CD4-positive, CD25-positive, alpha-beta regulatory T cell (primary cell): ENCODE data around the gene HPCAL4. TPM values are rescaled to one million over a fixed set of nuclear protein-coding genes. Genes with fewer than 3 reads are reported as not detected.
A peak's percentile ranks its signal among the peaks of the same experiment; 100 is the strongest.

ENCODE experiments used
- ATAC-seq, 2 donors: fragments of 150-1000 bp; cut with Tn5 transposase; one replicate each; pipeline ENCODE4 v1.10.0; 2021; ENCODE audit warnings: low read depth in 2 of 2, moderate number of reproducible peaks in 2 of 2, moderate library complexity in 1 of 2
- DNase-seq, 3 donors: peaks; one replicate each; pipeline versions ENCODE4 v3.0.0 to v3.0.0-alpha.2; 2012 to 2022; ENCODE audit warnings: mixed read lengths in 1 of 3
- H3K27ac ChIP-seq: one replicate; pipeline ENCODE4 v1.7.0; 2013; ENCODE audit warnings: mild to moderate bottlenecking, low read length; ENCODE audit not compliant: insufficient read depth, poor library complexity, severe bottlenecking
- H3K27me3 ChIP-seq: one replicate; pipeline ENCODE4 v1.7.0; 2013; ENCODE audit warnings: low read length; ENCODE audit not compliant: control insufficient read depth, insufficient read depth
- H3K36me3 ChIP-seq: one replicate; pipeline ENCODE4 v1.7.0; 2013; ENCODE audit warnings: mild to moderate bottlenecking, low read length, moderate library complexity; ENCODE audit not compliant: control insufficient read depth, insufficient read depth
- H3K4me1 ChIP-seq: 2 replicates; pipeline ENCODE4 v1.7.0; 2013; ENCODE audit warnings: mild to moderate bottlenecking, low read length; ENCODE audit not compliant: insufficient read depth, control insufficient read depth, poor library complexity, severe bottlenecking
- H3K4me3 ChIP-seq: one replicate; pipeline ENCODE4 v1.7.0; 2013; ENCODE audit warnings: low read depth, mild to moderate bottlenecking, low read length, moderate library complexity
- H3K9me3 ChIP-seq, 2 experiments: 1 replicate in 1 of 2; 2 replicates in 1 of 2; pipeline ENCODE4 v1.7.0; 2013; ENCODE audit warnings: low read length in 2 of 2, mild to moderate bottlenecking in 1 of 2, moderate library complexity in 1 of 2; ENCODE audit not compliant: control insufficient read depth in 2 of 2
- H3K27ac Mint-ChIP-seq, 3 donors: one replicate each; pipeline ENCODE4 v1.8.0; 2020 to 2022; ENCODE audit warnings: mild to moderate bottlenecking in 3 of 3, mixed read lengths in 3 of 3, moderate library complexity in 2 of 3
- H3K27me3 Mint-ChIP-seq: one replicate; pipeline ENCODE4 v1.8.0; 2022; ENCODE audit warnings: mild to moderate bottlenecking, mixed read lengths
- H3K36me3 Mint-ChIP-seq: one replicate; pipeline ENCODE4 v1.8.0; 2020; ENCODE audit warnings: mixed read lengths
- H3K4me1 Mint-ChIP-seq, 4 donors: one replicate each; pipeline ENCODE4 v1.8.0; 2020 to 2022; ENCODE audit warnings: mixed read lengths in 4 of 4, mild to moderate bottlenecking in 1 of 4
- H3K4me3 Mint-ChIP-seq, 4 donors: one replicate each; pipeline ENCODE4 v1.8.0; 2020 to 2022; ENCODE audit warnings: mild to moderate bottlenecking in 4 of 4, mixed read lengths in 4 of 4, moderate library complexity in 3 of 4
- H3K9me3 Mint-ChIP-seq, 7 donors: one replicate each; pipeline ENCODE4 v1.8.0; 2020 to 2022; ENCODE audit warnings: mixed read lengths in 7 of 7, mild to moderate bottlenecking in 3 of 7, moderate library complexity in 2 of 7
- polyA plus RNA-seq, 4 donors: library from polyadenylated mRNA; unstranded; fragments of 300-500 nt; fragmentation: Illumina TruSeq; gene quantifications; one replicate each; pipeline ENCODE4 v1.2.3, GENCODE V29; 2021
- total RNA-seq: library from RNA; stranded (reverse); gene quantifications from one replicate; pipeline ENCODE4 v1.2.3, GENCODE V29; 2022

Gene HPCAL4
- total and polyA plus RNA-seq, 5 donors from 2014 or later, result 9.5 to 19.7 (median 13.8) TPM

GRCh38 chr1:39699419-39699818 lies 8.2 kb upstream of the HPCAL4 start:
- Histone ChIP-seq H3K27ac (no peak overlapping the region), H3K27me3 (peaks cover 5% of the 10 kb centered on the region), H3K36me3 (no peaks in the 10 kb centered on the region), H3K9me3 (no peaks in the 10 kb centered on the region), H3K4me1 (no peaks in the 10 kb centered on the region), H3K4me3 (no peak overlapping the region)
- H3K36me3 Mint-ChIP-seq, result no peaks in the 10 kb centered on the region
- DNase-seq (no peak), ATAC-seq (no peak)
- no peak overlapping the region for H3K4me3 Mint-ChIP-seq
- no peaks in the 10 kb centered on the region for H3K9me3 Mint-ChIP-seq
- no peak overlapping the region for H3K27ac Mint-ChIP-seq
- peaks cover 0 to under 1% (median 0%) of the 10 kb centered on the region in 4 donors for H3K4me1 Mint-ChIP-seq
- peaks cover 20% of the 10 kb centered on the region for H3K27me3 Mint-ChIP-seq

GRCh38 chr1:39698568-39698967 lies 7.3 kb upstream of the HPCAL4 start:
- Mint-ChIP-seq H3K4me3 (no peak overlapping the region), H3K9me3 (no peaks in the 10 kb centered on the region), H3K4me1 (peaks cover 0 to 6% (median 2%) of the 10 kb centered on the region in 4 donors), H3K27me3 (peaks cover 20% of the 10 kb centered on the region), H3K27ac (peak overlapping the region in 1 of 3 donors; percentile 10), H3K36me3 (no peaks in the 10 kb centered on the region)
- no peak for ATAC-seq
- H3K9me3 ChIP-seq, result no peaks in the 10 kb centered on the region
- H3K27ac ChIP-seq, result no peak overlapping the region
- peaks cover 5% of the 10 kb centered on the region for H3K27me3 ChIP-seq
- no peaks in the 10 kb centered on the region for H3K36me3 ChIP-seq
- no peak overlapping the region for H3K4me3 ChIP-seq
- no peaks in the 10 kb centered on the region for H3K4me1 ChIP-seq
- DNase-seq, result no peak

- no peaks in the 10 kb centered on the region for H3K36me3 ChIP-seq
- no peak overlapping the region for H3K27ac ChIP-seq
- H3K4me3 Mint-ChIP-seq, result no peak overlapping the region
- no peaks in the 10 kb centered on the region for H3K9me3 Mint-ChIP-seq
- peak overlapping the region in 1 of 3 donors; percentile 32 for H3K27ac Mint-ChIP-seq
- peaks cover 5% of the 10 kb centered on the region for H3K27me3 ChIP-seq
- H3K27me3 Mint-ChIP-seq, result peaks cover 27% of the 10 kb centered on the region
- no peak overlapping the region for H3K4me3 ChIP-seq
- DNase-seq, result no peak
- H3K4me1 Mint-ChIP-seq, result peaks cover 0 to 15% (median 9%) of the 10 kb centered on the region in 4 donors
- H3K36me3 Mint-ChIP-seq, result no peaks in the 10 kb centered on the region
- no peak for ATAC-seq
- H3K9me3 ChIP-seq, result no peaks in the 10 kb centered on the region
- peaks cover 14% of the 10 kb centered on the region for H3K4me1 ChIP-seq
Observed at GRCh38 chr1:39696448-39696847, 5.2 kb upstream of the HPCAL4 start.

GRCh38 chr1:39695016-39695415 lies 3.8 kb upstream of the HPCAL4 start:
- Histone ChIP-seq H3K27ac (no peak overlapping the region), H3K4me1 (peaks cover 27% of the 10 kb centered on the region), H3K36me3 (no peaks in the 10 kb centered on the region), H3K9me3 (no peaks in the 10 kb centered on the region), H3K27me3 (peaks cover 5% of the 10 kb centered on the region), H3K4me3 (no peak overlapping the region)
- Mint-ChIP-seq H3K27ac (peak overlapping the region in 2 of 3 donors; percentile 47 to 95), H3K9me3 (no peaks in the 10 kb centered on the region), H3K4me3 (peak overlapping the region in 1 of 4 donors; percentile 36), H3K4me1 (peaks cover 4 to 26% (median 16%) of the 10 kb centered on the region in 4 donors), H3K36me3 (no peaks in the 10 kb centered on the region), H3K27me3 (peaks cover 34% of the 10 kb centered on the region)
- ATAC-seq (no peak), DNase-seq (no peak)

GRCh38 chr1:39694026-39694425 lies 2.8 kb upstream of the HPCAL4 start:
- Mint-ChIP-seq H3K4me1 (peaks cover 5 to 35% (median 23%) of the 10 kb centered on the region in 4 donors), H3K27me3 (peaks cover 38% of the 10 kb centered on the region), H3K9me3 (no peaks in the 10 kb centered on the region), H3K36me3 (no peaks in the 10 kb centered on the region), H3K27ac (peak overlapping the region in 2 of 3 donors; percentile 31 to 52), H3K4me3 (peak overlapping the region; percentile 3 to 75 (median 33))
- H3K4me1 ChIP-seq, result peaks cover 37% of the 10 kb centered on the region
- H3K27me3 ChIP-seq, result peaks cover 5% of the 10 kb centered on the region
- DNase-seq (no peak), ATAC-seq (no peak)
- no peak overlapping the region for H3K27ac ChIP-seq
- H3K4me3 ChIP-seq, result no peak overlapping the region
- no peaks in the 10 kb centered on the region for H3K9me3 ChIP-seq
- H3K36me3 ChIP-seq, result no peaks in the 10 kb centered on the region

GRCh38 chr1:39692152-39693074 lies 1.2 kb upstream of the HPCAL4 start:
- H3K27ac Mint-ChIP-seq, result peak overlapping the region; percentile 83 to 90 (median 86)
- Histone ChIP-seq H3K4me3 (peak overlapping the region; percentile 37), H3K36me3 (no peaks in the 10 kb centered on the region), H3K27ac (peak overlapping the region; percentile 78), H3K27me3 (peaks cover 5% of the 10 kb centered on the region), H3K9me3 (no peaks in the 10 kb centered on the region), H3K4me1 (peaks cover 39% of the 10 kb centered on the region)
- H3K4me1 Mint-ChIP-seq, result peaks cover 5 to 49% (median 30%) of the 10 kb centered on the region in 4 donors
- peaks cover 31% of the 10 kb centered on the region for H3K27me3 Mint-ChIP-seq
- DNase-seq (peak in 2 of 3 donors; percentile 21 to 22), ATAC-seq (no peak)
- H3K36me3 Mint-ChIP-seq, result peaks cover 2% of the 10 kb centered on the region
- H3K9me3 Mint-ChIP-seq, result no peaks in the 10 kb centered on the region
- H3K4me3 Mint-ChIP-seq, result peak overlapping the region; percentile 86 to 97 (median 90)

GRCh38 chr1:39690794-39691382 lies 345 bp downstream of the HPCAL4 start:
- Histone ChIP-seq H3K4me3 (peak overlapping the region; percentile 61), H3K27ac (peak overlapping the region; percentile 78), H3K27me3 (peaks cover 5% of the 10 kb centered on the region), H3K4me1 (peaks cover 39% of the 10 kb centered on the region), H3K9me3 (no peaks in the 10 kb centered on the region), H3K36me3 (no peaks in the 10 kb centered on the region)
- H3K4me3 Mint-ChIP-seq, result peak overlapping the region; percentile 86 to 97 (median 90)
- H3K36me3 Mint-ChIP-seq, result peaks cover 8% of the 10 kb centered on the region
- H3K27me3 Mint-ChIP-seq, result peaks cover 23% of the 10 kb centered on the region
- peaks cover 0 to 1% (median 0%) of the 10 kb centered on the region in 7 donors for H3K9me3 Mint-ChIP-seq
- H3K4me1 Mint-ChIP-seq, result peaks cover 5 to 57% (median 30%) of the 10 kb centered on the region in 4 donors
- ATAC-seq (no peak), DNase-seq (no peak)
- H3K27ac Mint-ChIP-seq, result peak overlapping the region; percentile 86 to 95 (median 90)
